Nephron (organoid): ENCODE results near the gene GDPD1.
"Not testable (repeated sequence)": the region's sequence is repeated elsewhere in the genome, so short reads cannot be mapped to it uniquely, and the experiment has no call there.

Source experiments
- H3K27ac Mint-ChIP-seq, 3 experiments: 2 replicates each; pipeline ENCODE4 v1.8.0; 2020; ENCODE audit warnings: mixed read lengths in 3 of 3, mild to moderate bottlenecking in 2 of 3, moderate library complexity in 1 of 3
- H3K27me3 Mint-ChIP-seq: 2 replicates; pipeline ENCODE4 v1.8.0; 2021; ENCODE audit warnings: low read depth, mild to moderate bottlenecking, moderate library complexity, mixed read lengths
- H3K36me3 Mint-ChIP-seq: 2 replicates; pipeline ENCODE4 v1.8.0; 2020; ENCODE audit warnings: low read depth, mixed read lengths
- H3K4me1 Mint-ChIP-seq: 2 replicates; pipeline ENCODE4 v1.8.0; 2020; ENCODE audit warnings: mixed read lengths
- H3K4me3 Mint-ChIP-seq, 3 experiments: 2 replicates each; pipeline ENCODE4 v1.8.0; 2020; ENCODE audit warnings: mild to moderate bottlenecking in 3 of 3, mixed read lengths in 3 of 3, moderate library complexity in 2 of 3
- H3K9me3 Mint-ChIP-seq: 2 replicates; pipeline ENCODE4 v1.8.0; 2020; ENCODE audit warnings: mixed read lengths
- CTCF ChIP-seq, 3 experiments: fragments of 200-600 bp; sonication (generic); IDR thresholded peaks; one replicate each; pipeline ENCODE4 v1.5.0; 2021; ENCODE audit warnings: antibody characterized with exemption in 3 of 3; ENCODE audit not compliant: unreplicated experiment in 3 of 3

Gene GDPD1

GRCh38 chr17:59199398-59199797 lies 20.9 kb upstream of the GDPD1 start:
- Mint-ChIP-seq H3K36me3 (peaks cover 22% of the 10 kb centered on the region), H3K4me1 (no peaks in the 10 kb centered on the region), H3K4me3 (no peak overlapping the region), H3K27me3 (no peaks in the 10 kb centered on the region), H3K9me3 (no peaks in the 10 kb centered on the region), H3K27ac (no peak overlapping the region)
- no peak for TF ChIP-seq CTCF (IDR thresholded peaks at IDR 0.05; ENCODE audit: unreplicated experiment in 3 of 3)

GRCh38 chr17:59202320-59202719 lies 18.0 kb upstream of the GDPD1 start:
- TF ChIP-seq CTCF (IDR thresholded peaks at IDR 0.05; ENCODE audit: unreplicated experiment in 3 of 3): no peak
- H3K27ac Mint-ChIP-seq: no peak overlapping the region
- no peaks in the 10 kb centered on the region for H3K4me1 Mint-ChIP-seq
- no peaks in the 10 kb centered on the region for H3K27me3 Mint-ChIP-seq
- H3K36me3 Mint-ChIP-seq: peaks cover 18% of the 10 kb centered on the region
- no peak overlapping the region for H3K4me3 Mint-ChIP-seq
- no peaks in the 10 kb centered on the region for H3K9me3 Mint-ChIP-seq

GRCh38 chr17:59219370-59219769 lies 941 bp upstream of the GDPD1 start:
- Mint-ChIP-seq H3K4me3 (peak overlapping the region; percentile 96 to 98 (median 98)), H3K4me1 (peaks cover 12% of the 10 kb centered on the region), H3K27ac (peak overlapping the region in 2 of 3 experiments; percentile 94 to 95), H3K9me3 (no peaks in the 10 kb centered on the region), H3K36me3 (peaks cover 4% of the 10 kb centered on the region), H3K27me3 (no peaks in the 10 kb centered on the region)
- TF ChIP-seq CTCF (IDR thresholded peaks at IDR 0.05; ENCODE audit: unreplicated experiment in 3 of 3): no peak

- H3K9me3 Mint-ChIP-seq: no peaks in the 10 kb centered on the region
- H3K27ac Mint-ChIP-seq: peak overlapping the region; percentile 60 to 95 (median 94)
- peaks cover 12% of the 10 kb centered on the region for H3K4me1 Mint-ChIP-seq
- H3K4me3 Mint-ChIP-seq: peak overlapping the region; percentile 96 to 98 (median 98)
- no peaks in the 10 kb centered on the region for H3K27me3 Mint-ChIP-seq
- TF ChIP-seq CTCF (IDR thresholded peaks at IDR 0.05; ENCODE audit: unreplicated experiment in 3 of 3): no peak
- H3K36me3 Mint-ChIP-seq: no peaks in the 10 kb centered on the region
These were observed 351 bp upstream of the GDPD1 start for GRCh38 chr17:59219992-59220327.

GRCh38 chr17:59221159-59221847 lies 992 bp downstream of the GDPD1 start:
- H3K27ac Mint-ChIP-seq: peak overlapping the region; percentile 60 to 94 (median 87)
- peaks cover 12% of the 10 kb centered on the region for H3K4me1 Mint-ChIP-seq
- no peaks in the 10 kb centered on the region for H3K27me3 Mint-ChIP-seq
- H3K4me3 Mint-ChIP-seq: peak overlapping the region; percentile 96 to 98 (median 98)
- no peak for TF ChIP-seq CTCF (IDR thresholded peaks at IDR 0.05; ENCODE audit: unreplicated experiment in 3 of 3)
- H3K36me3 Mint-ChIP-seq: no peaks in the 10 kb centered on the region
- H3K9me3 Mint-ChIP-seq: no peaks in the 10 kb centered on the region

- no peak overlapping the region for H3K27ac Mint-ChIP-seq
- H3K36me3 Mint-ChIP-seq: no peaks in the 10 kb centered on the region
- no peaks in the 10 kb centered on the region for H3K27me3 Mint-ChIP-seq
- H3K4me1 Mint-ChIP-seq: peaks cover 12% of the 10 kb centered on the region
- no peaks in the 10 kb centered on the region for H3K9me3 Mint-ChIP-seq
- TF ChIP-seq CTCF (IDR thresholded peaks at IDR 0.05; ENCODE audit: unreplicated experiment in 3 of 3): no peak
- no peak overlapping the region for H3K4me3 Mint-ChIP-seq
These were observed 3.5 kb downstream of the GDPD1 start for GRCh38 chr17:59223813-59224212.

GRCh38 chr17:59228588-59228987 lies 8.3 kb downstream of the GDPD1 start:
- not testable (repeated sequence) for H3K4me1 Mint-ChIP-seq, H3K27me3 Mint-ChIP-seq, H3K36me3 Mint-ChIP-seq, H3K4me3 Mint-ChIP-seq, H3K9me3 Mint-ChIP-seq, H3K27ac Mint-ChIP-seq
